ENCODE results near the gene CHST7.
"Not testable (repeated sequence)": the region's sequence is repeated elsewhere in the genome, so short reads cannot be mapped to it uniquely, and the experiment has no call there.

GRCh38 chrX:46530404-46530908 is 43.1 kb upstream of the CHST7 start:
- TF ChIP-seq CTCF (IDR thresholded peaks at IDR 0.05; ENCODE audit: insufficient read depth, low read length); POLR2AphosphoS5 (IDR thresholded peaks at IDR 0.05; ENCODE audit: low read depth); GABPA (IDR thresholded peaks at IDR 0.05; ENCODE audit: low read depth): not testable (repeated sequence)

Measured in HL-60 (cell line).